ENCODE results near the gene EEFSEC.

EEFSEC gene

GRCh38 chr3:128273841-128274573 is 120.7 kb downstream of the EEFSEC start:
- H3K27ac ChIP-seq = no peak overlapping the region
- TF ChIP-seq ZFX (IDR thresholded peaks at IDR 0.05; ENCODE audit: borderline replicate concordance) (no peak), CTCF (IDR thresholded peaks at IDR 0.05) (no peak)

GRCh38 chr3:128274837-128275236 is 121.6 kb downstream of the EEFSEC start:
- no peak overlapping the region for H3K27ac ChIP-seq
- TF ChIP-seq CTCF (IDR thresholded peaks at IDR 0.05) = no peak
- no peak for TF ChIP-seq ZFX (IDR thresholded peaks at IDR 0.05; ENCODE audit: borderline replicate concordance)

DNA sequence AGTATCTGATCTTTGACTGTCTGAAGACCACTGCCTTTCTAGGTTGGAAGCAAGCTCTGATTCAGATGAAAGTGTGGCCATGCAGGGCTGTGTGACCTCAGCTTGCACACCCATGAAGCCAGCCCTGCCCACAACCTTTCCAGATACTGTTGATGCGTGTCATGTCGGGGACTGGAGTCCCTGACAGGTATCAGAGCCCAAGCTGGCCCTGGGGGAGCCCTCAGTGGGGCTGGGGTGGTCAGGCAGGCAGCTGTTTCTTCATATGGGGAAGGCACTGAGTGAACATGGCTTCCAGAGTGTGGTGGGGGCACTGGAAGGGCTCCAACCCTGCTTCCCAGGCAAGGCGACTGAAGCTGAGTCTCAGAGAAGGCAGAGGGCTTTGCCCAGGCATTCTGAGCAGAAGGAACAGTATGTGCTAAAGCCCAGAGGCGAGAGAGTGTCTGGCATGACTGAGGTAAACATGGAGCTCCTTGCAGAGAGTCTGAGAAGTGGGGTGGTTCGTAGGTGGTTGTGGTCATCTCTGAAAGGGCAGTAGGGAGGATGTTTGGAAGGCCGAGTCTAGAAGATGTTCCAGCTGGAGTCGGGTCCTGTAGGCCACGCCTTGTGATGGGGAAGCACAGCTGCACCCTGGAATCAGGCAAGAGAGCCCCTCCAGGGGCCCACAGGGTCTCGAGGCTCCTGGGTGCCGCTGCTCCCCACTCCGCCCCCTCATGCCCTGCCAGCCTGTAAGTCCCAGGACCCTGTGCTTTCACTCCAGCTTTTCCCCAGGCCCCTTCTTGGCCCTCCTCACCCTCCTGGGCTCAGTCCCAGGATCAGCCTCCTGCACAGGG is 122.2 kb downstream of the EEFSEC start:
- TF ChIP-seq CTCF (IDR thresholded peaks at IDR 0.05) = no peak
- no peak overlapping the region for H3K27ac ChIP-seq

DNA sequence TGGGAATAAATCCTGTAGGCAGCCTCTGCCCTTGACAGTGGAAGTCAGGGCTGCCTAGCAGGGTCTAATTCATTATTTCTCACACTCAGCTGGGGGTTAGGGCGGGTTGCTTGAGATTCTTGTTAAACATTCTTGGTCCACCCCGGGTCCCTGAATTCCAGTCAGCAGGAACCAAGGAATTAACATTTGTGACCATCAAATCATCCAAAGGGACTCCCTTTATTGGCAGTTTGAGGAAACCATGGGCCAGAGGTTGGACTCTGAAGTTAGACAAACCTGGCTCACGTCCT is 122.8 kb downstream of the EEFSEC start:
- H3K27ac ChIP-seq = no peak overlapping the region
- TF ChIP-seq CTCF (IDR thresholded peaks at IDR 0.05) (no peak), ZFX (IDR thresholded peaks at IDR 0.05; ENCODE audit: borderline replicate concordance) (no peak)

DNA sequence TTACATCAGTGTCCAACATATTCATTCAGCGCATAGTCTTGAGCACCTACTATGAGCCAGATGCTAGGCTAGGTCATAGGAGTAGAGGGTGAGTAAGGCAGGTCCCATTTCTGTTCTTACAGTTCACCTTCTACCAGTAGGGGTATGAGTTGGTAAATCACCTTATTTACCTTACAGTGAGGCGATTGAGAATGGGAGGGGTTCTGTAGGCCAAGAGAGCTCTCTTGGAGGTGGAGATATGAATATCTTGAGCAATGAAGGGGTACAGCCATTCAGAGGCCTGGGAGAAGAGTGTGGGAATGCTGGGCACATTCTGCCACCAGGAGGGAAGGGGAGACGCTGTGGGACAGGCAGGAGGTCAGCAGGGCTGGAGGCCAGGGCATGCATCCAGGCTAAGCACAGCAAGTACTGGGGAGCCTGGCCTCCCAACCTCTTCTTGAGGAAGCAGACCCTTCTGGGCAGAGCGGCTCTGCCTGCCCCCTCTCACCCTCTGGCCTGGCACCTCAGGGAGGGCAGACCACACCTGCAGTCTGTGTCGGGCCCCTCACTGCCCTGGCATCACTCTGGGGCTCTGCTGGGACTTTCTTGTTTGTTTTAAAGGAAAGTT is 123.4 kb downstream of the EEFSEC start:
- H3K27ac ChIP-seq = no peak overlapping the region
- no peak for TF ChIP-seq CTCF (IDR thresholded peaks at IDR 0.05)

DNA sequence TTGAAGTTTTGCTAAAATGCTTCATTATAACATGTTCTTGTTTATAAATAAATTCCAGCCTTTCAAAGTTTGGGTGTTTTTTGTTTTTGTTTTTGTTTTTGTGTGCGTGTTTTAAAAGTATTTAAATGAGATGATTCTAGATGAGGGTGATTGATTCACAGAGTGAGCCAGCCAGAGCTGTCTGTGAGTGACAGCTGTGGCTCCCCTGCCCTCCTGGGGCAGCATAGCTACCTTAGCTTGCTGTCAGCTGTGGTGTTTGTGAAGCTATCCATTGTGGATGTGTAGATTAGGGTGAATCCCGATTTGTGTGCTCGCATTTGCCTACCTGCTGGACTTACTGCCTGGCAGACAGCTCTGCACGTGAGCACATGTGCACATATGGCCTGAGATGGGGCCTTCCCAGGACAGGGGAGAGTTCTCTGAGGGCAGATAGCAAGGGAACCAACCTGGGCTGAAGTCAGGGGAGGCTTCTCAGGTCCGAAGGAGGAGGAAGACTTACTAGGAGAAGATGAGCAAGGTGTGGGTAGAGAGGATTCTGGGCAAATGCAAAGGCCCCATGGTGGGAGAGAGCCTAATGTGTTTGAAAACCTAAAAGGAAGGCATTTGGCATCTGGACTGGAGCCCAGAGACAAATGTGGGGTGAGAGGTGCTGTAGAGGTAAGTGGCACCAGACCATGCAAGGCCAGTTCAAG is 124.2 kb downstream of the EEFSEC start:
- H3K27ac ChIP-seq = no peak overlapping the region
- TF ChIP-seq CTCF (IDR thresholded peaks at IDR 0.05) (no peak), ZFX (IDR thresholded peaks at IDR 0.05; ENCODE audit: borderline replicate concordance) (no peak)
